ES-I3 (cell line): ENCODE measurements around the gene CLDN19.

Experiments used
- H3K36me3 ChIP-seq: 2 replicates; pipeline ENCODE4 v1.6.1; 2013; ENCODE audit warnings: mild to moderate bottlenecking, low read length, control low read depth, moderate library complexity; ENCODE audit not compliant: insufficient read depth
- H3K4me1 ChIP-seq: 2 replicates; pipeline ENCODE4 v1.6.1; 2013; ENCODE audit warnings: mild to moderate bottlenecking, control low read depth, low read length; ENCODE audit not compliant: insufficient read depth
- H3K9ac ChIP-seq: 2 replicates; pipeline ENCODE4 v1.6.1; 2013; ENCODE audit warnings: low read depth, mild to moderate bottlenecking, low read length, moderate library complexity
- H3K9me3 ChIP-seq: 2 replicates; pipeline ENCODE4 v1.6.1; 2013; ENCODE audit warnings: mild to moderate bottlenecking, low read length, moderate library complexity; ENCODE audit not compliant: control insufficient read depth, insufficient read depth

The CLDN19 gene

GRCh38 chr1:42686418-42686817 lies 53.6 kb downstream of the CLDN19 start:
- Histone ChIP-seq H3K9me3 (no peaks in the 10 kb centered on the region), H3K36me3 (no peaks in the 10 kb centered on the region), H3K4me1 (peaks cover 30% of the 10 kb centered on the region), H3K9ac (no peak overlapping the region)

DNA sequence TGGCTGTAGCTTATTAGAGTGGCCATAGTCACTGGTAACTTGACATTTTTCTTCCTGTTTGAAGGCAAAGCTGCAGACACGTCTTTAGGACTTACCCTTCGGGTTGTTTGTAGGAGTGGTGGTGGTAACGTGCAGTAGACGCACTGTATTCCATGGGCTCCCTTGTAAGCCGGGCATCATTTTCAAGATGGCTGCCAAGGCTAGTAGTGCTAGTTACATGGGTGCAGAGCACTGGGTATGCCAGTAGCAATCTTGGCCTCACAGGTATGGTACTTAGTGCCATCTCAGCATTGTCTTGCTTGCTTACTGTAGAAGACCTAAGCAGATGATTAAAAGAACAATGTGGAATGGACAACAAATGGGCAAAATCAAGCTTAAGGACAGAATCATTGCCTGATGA lies 55.9 kb downstream of the CLDN19 start:
- Histone ChIP-seq H3K9ac (peak overlapping the region; percentile 91; the same call in 1 of the 2 replicates), H3K9me3 (no peaks in the 10 kb centered on the region), H3K36me3 (no peaks in the 10 kb centered on the region), H3K4me1 (peaks cover 25% of the 10 kb centered on the region)
